Metanephros (tissue), 2 donors: ENCODE measurements around the gene WDR53. TPM values are rescaled to one million over a fixed set of nuclear protein-coding genes. Genes with fewer than 3 reads are reported as not detected.

Experiments used
- small RNA-seq: library from RNA; depleted of rRNA; stranded (forward); fragments of <200 nt; gene quantifications from one replicate; pipeline ENCODE3, GENCODE V24; 2014; ENCODE audit warnings: low replicate concordance
- total RNA-seq: library from RNA; depleted of rRNA; stranded (reverse); fragments of >200 nt; gene quantifications from one replicate; pipeline ENCODE4 v1.2.3, GENCODE V29; 2014

Gene WDR53
- total RNA-seq, result 5.4 TPM

GRCh38 chr3:196568246-196569002 lies at the start of gene WDR53, which contains the start of gene FBXO45:
Gene WDR53 (minus strand): TSS chr3:196568554. CDS start chr3:196561475, 7,079 bp downstream.
Gene FBXO45 (plus strand): TSS chr3:196568660. CDS start chr3:196568985, 325 bp downstream.

GRCh38 chr3:196514913-196515621 lies 53.3 kb downstream of the WDR53 start, which contains the start of gene SMCO1:
Gene SMCO1 (minus strand): TSS chr3:196515346. CDS start chr3:196515209, 137 bp downstream.

Small RNA genes within 50 kb of the gene (small RNA-seq; reads per million reads assigned to genes)
- gene RPS29P3, result 0.12 reads per million

Other genes with a start within 250 kb of the WDR53 start
- not detected for gene TM4SF19, start 230.2 kb downstream of the WDR53 start, total RNA-seq
- 35.0 TPM for gene UBXN7, start 136.1 kb downstream of the WDR53 start, total RNA-seq
- 16.1 TPM for gene RNF168, start 64.8 kb downstream of the WDR53 start, total RNA-seq
- gene SMCO1, start 53.2 kb downstream of the WDR53 start, total RNA-seq, result 3.5 TPM
- gene FBXO45, start 106 bp upstream of the WDR53 start, total RNA-seq, result 7.1 TPM
- 7.6 TPM for gene NRROS, start 71.1 kb upstream of the WDR53 start, total RNA-seq
- gene CEP19, start 143.7 kb upstream of the WDR53 start, total RNA-seq, result 2.2 TPM
- gene PIGX, start 143.8 kb upstream of the WDR53 start, total RNA-seq, result 25.7 TPM
- 47.8 TPM for gene PAK2, start 171.3 kb upstream of the WDR53 start, total RNA-seq